SK-N-SH treated with all-trans-retinoic acid at 6 μM for 48 hours (cell line): ENCODE results near the gene WDSUB1.

Experiments used
- ATAC-seq: fragments of 200-7000 bp; cut with Tn5 transposase; 3 replicates; pipeline ENCODE4 v1.9.1; 2020; ENCODE audit warnings: mild to moderate bottlenecking, moderate library complexity
- ARNTL ChIP-seq: fragments of 450-650 bp; formaldehyde crosslinking; IDR thresholded peaks from 2 replicates; pipeline ENCODE4 v1.5.0; 2020; ENCODE audit warnings: low read depth, mild to moderate bottlenecking, moderate library complexity, borderline replicate concordance
- BACH2 ChIP-seq: fragments of 250-450 bp; sonication (Bioruptor Pico); IDR thresholded peaks from 2 replicates; pipeline ENCODE4 v1.9.0; 2021; ENCODE audit warnings: mild to moderate bottlenecking, borderline replicate concordance
- ESRRG ChIP-seq: fragments of 250-450 bp; sonication (Bioruptor Pico); IDR thresholded peaks from 2 replicates; pipeline ENCODE4 v1.6.1; 2021; ENCODE audit warnings: mild to moderate bottlenecking
- ISL1 ChIP-seq: fragments of 250-450 bp; sonication (Bioruptor Pico); IDR thresholded peaks from 2 replicates; pipeline ENCODE4 v2.1.2; 2022; ENCODE audit warnings: mild to moderate bottlenecking, moderate library complexity
- PPARA ChIP-seq: fragments of 250-450 bp; sonication (Bioruptor Pico); IDR thresholded peaks from 2 replicates; pipeline ENCODE4 v1.5.0; 2020; ENCODE audit warnings: mild to moderate bottlenecking, borderline replicate concordance
- RARB ChIP-seq: fragments of 250-450 bp; sonication (Bioruptor Pico); IDR thresholded peaks from 2 replicates; pipeline ENCODE4 v1.8.0; 2021; ENCODE audit warnings: mild to moderate bottlenecking, moderate library complexity
- SNAI2 ChIP-seq: fragments of 250-450 bp; sonication (Bioruptor Pico); IDR thresholded peaks from 2 replicates; pipeline ENCODE4 v1.5.0; 2020; ENCODE audit warnings: mild to moderate bottlenecking, moderate library complexity
- TCF4 ChIP-seq: fragments of 250-450 bp; sonication (Bioruptor Pico); IDR thresholded peaks from 2 replicates; pipeline ENCODE4 v1.8.0; 2021; ENCODE audit warnings: mild to moderate bottlenecking, moderate library complexity, borderline replicate concordance
- TOX ChIP-seq: fragments of 250-450 bp; sonication (Bioruptor Pico); IDR thresholded peaks from 2 replicates; pipeline ENCODE4 v1.8.0; 2021; ENCODE audit warnings: mild to moderate bottlenecking, moderate library complexity, borderline replicate concordance
- ZC3H10 ChIP-seq: fragments of 250-450 bp; sonication (Bioruptor Pico); IDR thresholded peaks from 2 replicates; pipeline ENCODE4 v1.5.1; 2021; ENCODE audit warnings: mild to moderate bottlenecking, moderate library complexity
- ZFP3 ChIP-seq: fragments of 250-450 bp; sonication (Bioruptor Pico); IDR thresholded peaks from 2 replicates; pipeline ENCODE4 v1.5.0; 2020; ENCODE audit warnings: mild to moderate bottlenecking, moderate library complexity
- ZFP30 ChIP-seq: fragments of 450-650 bp; formaldehyde crosslinking; IDR thresholded peaks from 2 replicates; pipeline ENCODE4 v1.5.0; 2022; ENCODE audit warnings: mild to moderate bottlenecking, moderate library complexity
- ZNF565 ChIP-seq: fragments of 450-650 bp; formaldehyde crosslinking; conservative IDR thresholded peaks from 2 replicates; pipeline ENCODE4 v1.5.0; 2020; ENCODE audit warnings: low read depth, mild to moderate bottlenecking, moderate library complexity
- ZNF70 ChIP-seq: fragments of 450-650 bp; formaldehyde crosslinking; IDR thresholded peaks from 2 replicates; pipeline ENCODE4 v1.5.0; 2020; ENCODE audit warnings: mild to moderate bottlenecking, moderate library complexity
- TF ChIP-seq, protein P1 (sequence below): fragments of 250-450 bp; sonication (Bioruptor Pico); IDR thresholded peaks from 2 replicates; pipeline ENCODE4 v1.5.0; 2020; ENCODE audit warnings: mild to moderate bottlenecking, moderate library complexity
- TF ChIP-seq, protein P2 (sequence below): fragments of 250-450 bp; sonication (Bioruptor Pico); IDR thresholded peaks from 2 replicates; pipeline ENCODE4 v1.8.0; 2020; ENCODE audit warnings: mild to moderate bottlenecking, moderate library complexity, borderline replicate concordance
- TF ChIP-seq, protein P3 (sequence below): fragments of 250-450 bp; sonication (Bioruptor Pico); IDR thresholded peaks from 2 replicates; pipeline ENCODE4 v1.5.1; 2020; ENCODE audit warnings: low read depth, mild to moderate bottlenecking, moderate library complexity
- TF ChIP-seq, protein P4 (sequence below): fragments of 250-450 bp; sonication (Bioruptor Pico); IDR thresholded peaks from 2 replicates; pipeline ENCODE4 v1.5.1; 2021; ENCODE audit warnings: mild to moderate bottlenecking, moderate library complexity
- TF ChIP-seq, protein P5 (sequence below): fragments of 250-450 bp; sonication (Bioruptor Pico); IDR thresholded peaks from 2 replicates; pipeline ENCODE4 v1.8.0; 2021; ENCODE audit warnings: low read depth, mild to moderate bottlenecking, moderate library complexity, borderline replicate concordance

The WDSUB1 gene, protein sequence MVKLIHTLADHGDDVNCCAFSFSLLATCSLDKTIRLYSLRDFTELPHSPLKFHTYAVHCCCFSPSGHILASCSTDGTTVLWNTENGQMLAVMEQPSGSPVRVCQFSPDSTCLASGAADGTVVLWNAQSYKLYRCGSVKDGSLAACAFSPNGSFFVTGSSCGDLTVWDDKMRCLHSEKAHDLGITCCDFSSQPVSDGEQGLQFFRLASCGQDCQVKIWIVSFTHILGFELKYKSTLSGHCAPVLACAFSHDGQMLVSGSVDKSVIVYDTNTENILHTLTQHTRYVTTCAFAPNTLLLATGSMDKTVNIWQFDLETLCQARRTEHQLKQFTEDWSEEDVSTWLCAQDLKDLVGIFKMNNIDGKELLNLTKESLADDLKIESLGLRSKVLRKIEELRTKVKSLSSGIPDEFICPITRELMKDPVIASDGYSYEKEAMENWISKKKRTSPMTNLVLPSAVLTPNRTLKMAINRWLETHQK

DNA sequence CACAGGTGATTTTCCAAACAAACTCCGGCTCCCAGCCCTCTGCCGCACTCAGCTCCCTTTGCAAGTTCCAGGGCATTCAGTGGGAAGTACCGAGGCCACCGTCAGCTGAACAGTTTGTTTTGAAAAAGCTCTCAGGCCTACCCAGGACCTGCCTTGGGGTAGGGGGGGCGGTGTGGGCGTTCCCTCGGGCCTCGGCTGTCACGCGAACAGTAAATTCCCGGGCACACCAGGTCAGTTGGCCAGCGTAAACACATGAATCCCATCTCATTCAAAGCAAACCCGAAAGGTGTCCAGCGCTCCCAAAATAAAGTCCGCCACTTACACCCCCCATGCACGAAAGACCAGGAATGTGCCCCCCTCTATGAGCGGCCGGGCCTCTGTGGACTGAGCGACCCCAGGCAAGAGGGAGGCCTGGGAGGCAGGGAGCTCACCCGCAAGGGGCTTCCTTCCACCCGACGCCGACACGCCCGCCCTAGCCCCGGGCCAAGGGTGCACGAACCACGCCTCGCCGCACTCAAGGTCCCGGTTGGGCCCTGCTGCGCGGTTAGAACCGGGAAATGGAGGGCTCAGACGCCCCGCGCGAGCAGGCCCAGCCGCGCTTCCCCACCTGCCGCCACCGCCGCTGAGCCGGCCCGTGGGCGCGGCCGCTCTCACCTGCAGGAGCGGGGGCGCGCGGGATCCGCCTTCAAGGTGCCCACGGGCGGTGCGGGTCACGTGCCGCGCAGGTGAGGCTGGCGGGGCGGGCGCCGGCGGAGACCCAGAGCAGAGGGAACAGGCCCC, at the start of gene WDSUB1:
Gene WDSUB1 (minus strand): TSS at position 775 of the 780 bp plus-strand sequence. CDS start 3,634 bp downstream, outside the sequence.
- TF ChIP-seq ARNTL (CRISPR knock-in tag), result no peak
- TF ChIP-seq ZFP30, result no peak
- no peak for TF ChIP-seq RARB (CRISPR knock-in tag)
- TF ChIP-seq SNAI2 (CRISPR knock-in tag), result no peak
- no peak for TF ChIP-seq TOX (CRISPR knock-in tag)
- TF ChIP-seq, protein P1, sequence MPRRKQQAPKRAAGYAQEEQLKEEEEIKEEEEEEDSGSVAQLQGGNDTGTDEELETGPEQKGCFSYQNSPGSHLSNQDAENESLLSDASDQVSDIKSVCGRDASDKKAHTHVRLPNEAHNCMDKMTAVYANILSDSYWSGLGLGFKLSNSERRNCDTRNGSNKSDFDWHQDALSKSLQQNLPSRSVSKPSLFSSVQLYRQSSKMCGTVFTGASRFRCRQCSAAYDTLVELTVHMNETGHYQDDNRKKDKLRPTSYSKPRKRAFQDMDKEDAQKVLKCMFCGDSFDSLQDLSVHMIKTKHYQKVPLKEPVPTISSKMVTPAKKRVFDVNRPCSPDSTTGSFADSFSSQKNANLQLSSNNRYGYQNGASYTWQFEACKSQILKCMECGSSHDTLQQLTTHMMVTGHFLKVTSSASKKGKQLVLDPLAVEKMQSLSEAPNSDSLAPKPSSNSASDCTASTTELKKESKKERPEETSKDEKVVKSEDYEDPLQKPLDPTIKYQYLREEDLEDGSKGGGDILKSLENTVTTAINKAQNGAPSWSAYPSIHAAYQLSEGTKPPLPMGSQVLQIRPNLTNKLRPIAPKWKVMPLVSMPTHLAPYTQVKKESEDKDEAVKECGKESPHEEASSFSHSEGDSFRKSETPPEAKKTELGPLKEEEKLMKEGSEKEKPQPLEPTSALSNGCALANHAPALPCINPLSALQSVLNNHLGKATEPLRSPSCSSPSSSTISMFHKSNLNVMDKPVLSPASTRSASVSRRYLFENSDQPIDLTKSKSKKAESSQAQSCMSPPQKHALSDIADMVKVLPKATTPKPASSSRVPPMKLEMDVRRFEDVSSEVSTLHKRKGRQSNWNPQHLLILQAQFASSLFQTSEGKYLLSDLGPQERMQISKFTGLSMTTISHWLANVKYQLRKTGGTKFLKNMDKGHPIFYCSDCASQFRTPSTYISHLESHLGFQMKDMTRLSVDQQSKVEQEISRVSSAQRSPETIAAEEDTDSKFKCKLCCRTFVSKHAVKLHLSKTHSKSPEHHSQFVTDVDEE (CRISPR knock-in tag), result no peak
- no peak for TF ChIP-seq ZNF565 (CRISPR knock-in tag)
- TF ChIP-seq, protein P2, sequence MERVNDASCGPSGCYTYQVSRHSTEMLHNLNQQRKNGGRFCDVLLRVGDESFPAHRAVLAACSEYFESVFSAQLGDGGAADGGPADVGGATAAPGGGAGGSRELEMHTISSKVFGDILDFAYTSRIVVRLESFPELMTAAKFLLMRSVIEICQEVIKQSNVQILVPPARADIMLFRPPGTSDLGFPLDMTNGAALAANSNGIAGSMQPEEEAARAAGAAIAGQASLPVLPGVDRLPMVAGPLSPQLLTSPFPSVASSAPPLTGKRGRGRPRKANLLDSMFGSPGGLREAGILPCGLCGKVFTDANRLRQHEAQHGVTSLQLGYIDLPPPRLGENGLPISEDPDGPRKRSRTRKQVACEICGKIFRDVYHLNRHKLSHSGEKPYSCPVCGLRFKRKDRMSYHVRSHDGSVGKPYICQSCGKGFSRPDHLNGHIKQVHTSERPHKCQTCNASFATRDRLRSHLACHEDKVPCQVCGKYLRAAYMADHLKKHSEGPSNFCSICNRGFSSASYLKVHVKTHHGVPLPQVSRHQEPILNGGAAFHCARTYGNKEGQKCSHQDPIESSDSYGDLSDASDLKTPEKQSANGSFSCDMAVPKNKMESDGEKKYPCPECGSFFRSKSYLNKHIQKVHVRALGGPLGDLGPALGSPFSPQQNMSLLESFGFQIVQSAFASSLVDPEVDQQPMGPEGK (CRISPR knock-in tag), result no peak
- no peak for TF ChIP-seq ZFP3 (CRISPR knock-in tag)
- TF ChIP-seq, all 23 proteins: peak for 0
- ATAC-seq, result peak; percentile 43

DNA sequence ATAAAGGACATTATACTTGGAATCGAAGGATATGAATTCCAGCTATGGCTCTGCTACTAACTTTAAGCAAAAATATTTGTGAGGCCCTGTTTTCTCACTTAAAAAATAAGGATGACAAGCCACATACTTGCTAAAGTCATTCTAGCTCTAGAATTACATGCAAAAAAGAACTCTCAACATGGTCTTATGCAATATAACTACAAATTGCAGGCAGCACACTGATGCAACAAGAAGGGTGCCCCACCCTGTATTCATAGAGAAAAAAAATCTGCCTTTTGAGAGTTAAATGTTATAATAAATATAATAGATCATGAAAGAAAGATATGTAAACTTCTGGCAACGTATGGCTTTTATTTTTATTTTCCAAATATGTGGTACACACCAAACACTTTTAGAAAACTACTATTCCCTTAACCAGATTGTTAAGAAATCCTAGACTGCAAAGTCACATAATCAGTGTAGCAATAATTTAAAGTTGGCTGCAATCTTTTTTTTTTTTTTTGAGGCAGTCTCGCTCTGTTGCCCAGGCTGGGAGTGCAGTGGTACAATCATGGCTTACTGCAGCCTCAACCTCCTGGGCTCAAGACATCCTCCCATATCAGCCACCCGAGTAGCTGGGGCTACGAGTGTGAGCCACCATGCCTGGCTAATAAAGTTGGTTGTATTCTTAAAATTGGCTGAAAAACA, 40.2 kb upstream of the WDSUB1 start:
- ATAC-seq, result no peak

DNA sequence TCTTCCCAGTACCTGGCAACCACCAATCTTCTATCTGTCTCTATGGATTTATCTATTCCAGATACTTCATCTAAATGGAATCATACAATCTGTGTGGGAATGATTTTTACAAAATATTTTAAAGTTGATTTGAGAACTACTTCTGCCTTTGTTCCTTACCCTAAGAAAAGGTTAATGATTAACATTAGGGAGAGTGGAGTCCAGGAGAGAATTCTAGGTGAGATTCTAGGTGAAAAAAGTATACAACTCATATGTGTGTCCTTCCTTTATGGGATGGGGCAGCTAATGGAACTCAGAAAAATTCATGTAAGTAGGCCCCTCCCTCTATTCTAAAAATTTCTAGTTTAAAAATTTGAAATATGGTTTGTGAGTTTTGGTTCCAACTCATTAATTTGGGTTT, 35.9 kb upstream of the WDSUB1 start:
- ATAC-seq, result no peak
- TF ChIP-seq TCF4 (CRISPR knock-in tag) (no peak), ZFP3 (CRISPR knock-in tag) (no peak), TOX (CRISPR knock-in tag) (no peak), ESRRG (CRISPR knock-in tag) (no peak), ZNF565 (CRISPR knock-in tag) (no peak), BACH2 (CRISPR knock-in tag) (no peak), SNAI2 (CRISPR knock-in tag) (no peak), PPARA (no peak), ISL1 (CRISPR knock-in tag) (no peak)
- TF ChIP-seq, protein P3, sequence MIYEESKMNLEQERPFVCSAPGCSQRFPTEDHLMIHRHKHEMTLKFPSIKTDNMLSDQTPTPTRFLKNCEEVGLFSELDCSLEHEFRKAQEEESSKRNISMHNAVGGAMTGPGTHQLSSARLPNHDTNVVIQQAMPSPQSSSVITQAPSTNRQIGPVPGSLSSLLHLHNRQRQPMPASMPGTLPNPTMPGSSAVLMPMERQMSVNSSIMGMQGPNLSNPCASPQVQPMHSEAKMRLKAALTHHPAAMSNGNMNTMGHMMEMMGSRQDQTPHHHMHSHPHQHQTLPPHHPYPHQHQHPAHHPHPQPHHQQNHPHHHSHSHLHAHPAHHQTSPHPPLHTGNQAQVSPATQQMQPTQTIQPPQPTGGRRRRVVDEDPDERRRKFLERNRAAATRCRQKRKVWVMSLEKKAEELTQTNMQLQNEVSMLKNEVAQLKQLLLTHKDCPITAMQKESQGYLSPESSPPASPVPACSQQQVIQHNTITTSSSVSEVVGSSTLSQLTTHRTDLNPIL (CRISPR knock-in tag), result no peak
- TF ChIP-seq, protein P1 (CRISPR knock-in tag), result no peak
- TF ChIP-seq, protein P2 (CRISPR knock-in tag), result no peak
- TF ChIP-seq, protein P4, sequence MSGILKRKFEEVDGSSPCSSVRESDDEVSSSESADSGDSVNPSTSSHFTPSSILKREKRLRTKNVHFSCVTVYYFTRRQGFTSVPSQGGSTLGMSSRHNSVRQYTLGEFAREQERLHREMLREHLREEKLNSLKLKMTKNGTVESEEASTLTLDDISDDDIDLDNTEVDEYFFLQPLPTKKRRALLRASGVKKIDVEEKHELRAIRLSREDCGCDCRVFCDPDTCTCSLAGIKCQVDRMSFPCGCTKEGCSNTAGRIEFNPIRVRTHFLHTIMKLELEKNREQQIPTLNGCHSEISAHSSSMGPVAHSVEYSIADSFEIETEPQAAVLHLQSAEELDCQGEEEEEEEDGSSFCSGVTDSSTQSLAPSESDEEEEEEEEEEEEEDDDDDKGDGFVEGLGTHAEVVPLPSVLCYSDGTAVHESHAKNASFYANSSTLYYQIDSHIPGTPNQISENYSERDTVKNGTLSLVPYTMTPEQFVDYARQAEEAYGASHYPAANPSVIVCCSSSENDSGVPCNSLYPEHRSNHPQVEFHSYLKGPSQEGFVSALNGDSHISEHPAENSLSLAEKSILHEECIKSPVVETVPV, result no peak

More for the DNA sequence above, 40.2 kb upstream of the WDSUB1 start:
- TF ChIP-seq ZC3H10 (CRISPR knock-in tag) (no peak), ZNF70 (CRISPR knock-in tag) (no peak), TCF4 (CRISPR knock-in tag) (no peak), BACH2 (CRISPR knock-in tag) (no peak), ARNTL (CRISPR knock-in tag) (no peak)
- TF ChIP-seq, protein P5, sequence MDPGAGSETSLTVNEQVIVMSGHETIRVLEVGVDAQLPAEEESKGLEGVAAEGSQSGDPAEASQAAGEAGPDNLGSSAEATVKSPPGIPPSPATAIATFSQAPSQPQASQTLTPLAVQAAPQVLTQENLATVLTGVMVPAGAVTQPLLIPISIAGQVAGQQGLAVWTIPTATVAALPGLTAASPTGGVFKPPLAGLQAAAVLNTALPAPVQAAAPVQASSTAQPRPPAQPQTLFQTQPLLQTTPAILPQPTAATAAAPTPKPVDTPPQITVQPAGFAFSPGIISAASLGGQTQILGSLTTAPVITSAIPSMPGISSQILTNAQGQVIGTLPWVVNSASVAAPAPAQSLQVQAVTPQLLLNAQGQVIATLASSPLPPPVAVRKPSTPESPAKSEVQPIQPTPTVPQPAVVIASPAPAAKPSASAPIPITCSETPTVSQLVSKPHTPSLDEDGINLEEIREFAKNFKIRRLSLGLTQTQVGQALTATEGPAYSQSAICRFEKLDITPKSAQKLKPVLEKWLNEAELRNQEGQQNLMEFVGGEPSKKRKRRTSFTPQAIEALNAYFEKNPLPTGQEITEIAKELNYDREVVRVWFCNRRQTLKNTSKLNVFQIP (CRISPR knock-in tag), result no peak
